Measurements from ENCODE around the gene NEDD4L. TPM values are rescaled to one million over a fixed set of nuclear protein-coding genes. Genes with fewer than 3 reads are reported as not detected.

NEDD4L gene
- total and polyA plus RNA-seq, 7 donors: 52.0 to 104 (median 57.4) TPM

- 92% methylated on average over 12 of the region's 12 CpGs for WGBS, 2 donors
- peak overlapping the region in 3 of 4 donors; percentile 61 to 83 (median 79) for H3K27ac ChIP-seq
- H3K36me3 ChIP-seq: peaks cover 0 to 25% (median 2%) of the 10 kb centered on the region in 4 donors
- no peaks in the 10 kb centered on the region for H3K9me3 ChIP-seq
- TF ChIP-seq POLR2AphosphoS5 (IDR thresholded peaks at IDR 0.05) (no peak), POLR2A (IDR thresholded peaks at IDR 0.05) (no peak), CTCF (IDR thresholded peaks at IDR 0.05) (no peak), EP300 (IDR thresholded peaks at IDR 0.05) (no peak)
- intact Hi-C loops (cut with DNase I): loop anchor here (5.0 kb wide), 2 partner anchors 52 to 203 kb away; no protein-coding TSS in a partner anchor
- H3K4me1 ChIP-seq: peaks cover 0 to 56% (median 47%) of the 10 kb centered on the region in 4 donors
- no peak overlapping the region for H3K4me3 ChIP-seq
- H3K27me3 ChIP-seq: no peaks in the 10 kb centered on the region
- DNase-seq: no peak
These were observed 350.8 kb downstream of the NEDD4L start for GRCh38 chr18:58394602-58395425.

- WGBS, 2 donors: 85 to 86% methylated on average over 10 of the region's 10 CpGs
- no peaks in the 10 kb centered on the region for H3K9me3 ChIP-seq
- no peaks in the 10 kb centered on the region for H3K27me3 ChIP-seq
- H3K27ac ChIP-seq: no peak overlapping the region
- intact Hi-C loops (cut with DNase I): no loop called here
- peaks cover 0 to 53% (median 35%) of the 10 kb centered on the region in 4 donors for H3K4me1 ChIP-seq
- no peak for DNase-seq
- no peak overlapping the region for H3K4me3 ChIP-seq
- TF ChIP-seq EP300 (IDR thresholded peaks at IDR 0.05): no peak
- no peak for TF ChIP-seq POLR2A (IDR thresholded peaks at IDR 0.05)
- H3K36me3 ChIP-seq: peaks cover 0 to 25% (median 2%) of the 10 kb centered on the region in 4 donors
These were observed 352.1 kb downstream of the NEDD4L start for GRCh38 chr18:58396144-58396543.

DNA sequence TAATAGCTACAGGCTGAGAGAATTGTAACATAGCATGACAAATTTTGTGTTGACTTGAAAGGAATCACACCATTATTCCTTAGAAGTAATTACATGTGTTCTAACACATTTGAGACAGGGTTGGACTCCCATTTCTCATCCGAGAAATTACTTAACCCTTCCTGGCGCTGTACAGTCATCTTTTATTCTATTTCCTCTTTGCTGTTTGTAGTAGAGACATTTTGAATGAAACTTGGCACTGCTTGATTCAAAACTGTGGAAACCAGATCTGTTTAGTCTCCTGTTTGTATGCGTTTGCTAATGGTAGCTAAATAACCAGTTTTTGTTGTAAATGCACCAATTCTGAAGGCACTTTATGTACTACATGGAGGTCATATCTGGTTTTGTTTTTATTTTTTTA is 352.9 kb downstream of the NEDD4L start:
- 94 to 95% methylated on average over 3 of the region's 3 CpGs for WGBS, 2 donors
- Histone ChIP-seq H3K4me1 (peaks cover 0 to 50% (median 29%) of the 10 kb centered on the region in 4 donors), H3K27me3 (no peaks in the 10 kb centered on the region), H3K36me3 (peaks cover 0 to 25% (median 2%) of the 10 kb centered on the region in 4 donors), H3K4me3 (no peak overlapping the region), H3K9me3 (no peaks in the 10 kb centered on the region), H3K27ac (no peak overlapping the region)
- no peak for TF ChIP-seq EP300 (IDR thresholded peaks at IDR 0.05)
- TF ChIP-seq POLR2AphosphoS5 (IDR thresholded peaks at IDR 0.05): no peak
- no peak for TF ChIP-seq POLR2A (IDR thresholded peaks at IDR 0.05)
- no peak for TF ChIP-seq CTCF (IDR thresholded peaks at IDR 0.05)
- intact Hi-C loops (cut with DNase I): no loop called here
- no peak for DNase-seq

DNA sequence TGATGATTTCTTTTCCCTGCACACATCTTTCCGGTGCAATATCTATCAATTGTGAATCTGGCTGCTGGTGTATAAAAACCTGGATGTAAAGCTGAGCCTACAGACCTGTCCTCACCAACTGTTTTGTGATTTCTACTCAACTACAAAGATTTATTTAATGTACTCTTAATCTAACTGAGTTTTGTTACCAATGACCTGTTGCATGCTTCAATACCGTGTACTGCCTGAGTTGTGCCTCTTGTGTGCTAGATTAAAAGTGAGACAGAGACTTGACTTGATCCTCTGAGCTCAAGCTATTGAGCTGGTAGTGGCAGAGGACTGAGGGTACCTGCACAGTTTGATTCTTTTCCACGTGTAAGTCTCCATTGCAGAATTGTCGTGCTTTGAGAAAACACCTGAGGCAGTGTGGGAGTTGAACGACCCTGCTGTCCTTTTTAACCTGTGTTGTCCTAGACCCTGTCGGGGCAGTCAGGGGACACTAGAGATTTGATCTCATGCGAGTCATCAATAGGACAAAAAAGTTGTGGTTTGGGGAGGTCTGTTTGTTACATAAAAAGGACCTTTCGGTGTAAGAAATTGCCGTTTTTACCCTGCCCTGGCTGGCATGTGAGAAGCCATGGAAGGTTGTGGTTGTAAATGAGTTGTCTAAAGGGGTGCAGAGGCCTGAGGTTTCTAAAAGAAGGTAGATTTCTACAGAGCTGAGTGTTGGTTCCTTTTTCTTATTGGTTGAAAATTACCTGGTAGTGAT is 353.5 kb downstream of the NEDD4L start:
- TF ChIP-seq CTCF (IDR thresholded peaks at IDR 0.05) (no peak), POLR2A (IDR thresholded peaks at IDR 0.05) (no peak), EP300 (IDR thresholded peaks at IDR 0.05) (no peak), POLR2AphosphoS5 (IDR thresholded peaks at IDR 0.05) (no peak)
- Histone ChIP-seq H3K4me1 (peaks cover 0 to 50% (median 27%) of the 10 kb centered on the region in 4 donors), H3K27ac (no peak overlapping the region), H3K4me3 (no peak overlapping the region), H3K9me3 (no peaks in the 10 kb centered on the region), H3K27me3 (no peaks in the 10 kb centered on the region), H3K36me3 (peaks cover 0 to 25% (median 2%) of the 10 kb centered on the region in 4 donors)
- DNase-seq: no peak
- intact Hi-C loops (cut with DNase I): no loop called here
- WGBS, 2 donors: 91 to 93% methylated on average over 9 of the region's 9 CpGs

All from sigmoid colon (tissue), 7 donors.